Stimulated activated naive B cell treated with anti-CD40 and anti-IgM and Interleukin-4, amounts not matched to agents 10 μg/mL and 1 μg/mL and 100 μg/mL, for 72 hours (primary cell): ENCODE results near the gene C17orf67.
A peak's percentile ranks its signal among the peaks of the same experiment; 100 is the strongest.

Experiments used
- ATAC-seq, 2 donors: fragments of 150-1000 bp; cut with Tn5 transposase; replicated peaks; 2 replicates each; pipeline ENCODE4 v1.10.0; 2021; ENCODE audit warnings: moderate library complexity in 1 of 2
- DNase-seq: peaks from one replicate; pipeline ENCODE4 v3.0.0; 2021
- H3K27ac Mint-ChIP-seq: one replicate; pipeline ENCODE4 v1.8.0; 2022; ENCODE audit warnings: mild to moderate bottlenecking, mixed read lengths
- H3K27me3 Mint-ChIP-seq, 2 donors: one replicate each; pipeline ENCODE4 v1.8.0; 2022; ENCODE audit warnings: mixed read lengths in 2 of 2
- H3K36me3 Mint-ChIP-seq, 2 donors: one replicate each; pipeline ENCODE4 v1.8.0; 2022; ENCODE audit warnings: mixed read lengths in 2 of 2, mild to moderate bottlenecking in 1 of 2
- H3K4me1 Mint-ChIP-seq, 2 donors: one replicate each; pipeline ENCODE4 v1.8.0; 2022; ENCODE audit warnings: mixed read lengths in 2 of 2, mild to moderate bottlenecking in 1 of 2
- H3K4me3 Mint-ChIP-seq, 2 donors: one replicate each; pipeline ENCODE4 v1.8.0; 2022; ENCODE audit warnings: mild to moderate bottlenecking in 2 of 2, mixed read lengths in 2 of 2, moderate library complexity in 1 of 2
- H3K9me3 Mint-ChIP-seq, 2 donors: one replicate each; pipeline ENCODE4 v1.8.0; 2022; ENCODE audit warnings: mixed read lengths in 2 of 2, mild to moderate bottlenecking in 1 of 2

The C17orf67 gene

GRCh38 chr17:56833809-56834379 lies at the start of gene C17orf67, which contains the start of gene DGKE:
Gene C17orf67, minus strand, starts transcription at chr17:56833920. Its CDS starts 18,110 bp downstream, at chr17:56815810.
Gene DGKE, plus strand, starts transcription at chr17:56834151. Its CDS starts 645 bp downstream, at chr17:56834796.
- Mint-ChIP-seq H3K4me1 (peaks cover 29 to 54% of the 10 kb centered on the region in 2 donors), H3K4me3 (peak within 1 kb of the TSS; percentile 95 to 97), H3K27me3 (no peaks in the 10 kb centered on the region), H3K27ac (peak within 1 kb of the TSS; percentile 90), H3K9me3 (no peaks in the 10 kb centered on the region), H3K36me3 (peaks cover 21 to 36% of the 10 kb centered on the region in 2 donors)
- ATAC-seq (peak; percentile 85 to 91), DNase-seq (peak; percentile 95)

- Mint-ChIP-seq H3K9me3 (peaks cover 0 to 2% of the 10 kb centered on the region in 2 donors), H3K4me3 (no peak overlapping the region), H3K4me1 (peaks cover 15 to 18% of the 10 kb centered on the region in 2 donors), H3K27me3 (no peaks in the 10 kb centered on the region), H3K36me3 (peaks cover 15 to 16% of the 10 kb centered on the region in 2 donors), H3K27ac (no peak overlapping the region)
- ATAC-seq (no peak), DNase-seq (no peak)
Observed at GRCh38 chr17:56881685-56882295, 48.1 kb upstream of the C17orf67 start.

GRCh38 chr17:56880571-56880970 lies 46.9 kb upstream of the C17orf67 start:
- H3K27me3 Mint-ChIP-seq: no peaks in the 10 kb centered on the region
- no peak overlapping the region for H3K4me3 Mint-ChIP-seq
- ATAC-seq: no peak
- no peak overlapping the region for H3K27ac Mint-ChIP-seq
- peaks cover 7 to 9% of the 10 kb centered on the region in 2 donors for H3K36me3 Mint-ChIP-seq
- DNase-seq: no peak
- peaks cover 11 to 18% of the 10 kb centered on the region in 2 donors for H3K4me1 Mint-ChIP-seq
- H3K9me3 Mint-ChIP-seq: peaks cover 0 to 2% of the 10 kb centered on the region in 2 donors

- no peak overlapping the region for H3K4me3 Mint-ChIP-seq
- H3K9me3 Mint-ChIP-seq: peaks cover 0 to 2% of the 10 kb centered on the region in 2 donors
- H3K27ac Mint-ChIP-seq: no peak overlapping the region
- peaks cover 11 to 18% of the 10 kb centered on the region in 2 donors for H3K4me1 Mint-ChIP-seq
- ATAC-seq: peak; percentile 49 to 64
- DNase-seq: no peak
- H3K36me3 Mint-ChIP-seq: peaks cover 7 to 8% of the 10 kb centered on the region in 2 donors
- no peaks in the 10 kb centered on the region for H3K27me3 Mint-ChIP-seq
Observed at GRCh38 chr17:56880133-56880532, 46.4 kb upstream of the C17orf67 start.

- H3K36me3 Mint-ChIP-seq: peaks cover 3 to 7% of the 10 kb centered on the region in 2 donors
- ATAC-seq (no peak), DNase-seq (no peak)
- H3K4me3 Mint-ChIP-seq: no peak overlapping the region
- H3K27ac Mint-ChIP-seq: no peak overlapping the region
- peaks cover 11 to 18% of the 10 kb centered on the region in 2 donors for H3K4me1 Mint-ChIP-seq
- peaks cover 0 to 2% of the 10 kb centered on the region in 2 donors for H3K9me3 Mint-ChIP-seq
- H3K27me3 Mint-ChIP-seq: no peaks in the 10 kb centered on the region
Observed at GRCh38 chr17:56879280-56879679, 45.6 kb upstream of the C17orf67 start.

- H3K4me3 Mint-ChIP-seq: no peak overlapping the region
Observed at GRCh38 chr17:56876766-56877179, 43.1 kb upstream of the C17orf67 start.

GRCh38 chr17:56870081-56870651 lies 36.4 kb upstream of the C17orf67 start:
- H3K27ac Mint-ChIP-seq: peak overlapping the region; percentile 51
- H3K27me3 Mint-ChIP-seq: no peaks in the 10 kb centered on the region
- H3K4me1 Mint-ChIP-seq: no peaks in the 10 kb centered on the region
- peak in 1 of 2 donors; percentile 43 for ATAC-seq
- no peak for DNase-seq
- H3K9me3 Mint-ChIP-seq: no peaks in the 10 kb centered on the region
- no peak overlapping the region for H3K4me3 Mint-ChIP-seq
- peaks cover 5 to 6% of the 10 kb centered on the region in 2 donors for H3K36me3 Mint-ChIP-seq

More at GRCh38 chr17:56876766-56877179, 43.1 kb upstream of the C17orf67 start:
- ATAC-seq (no peak), DNase-seq (no peak)
- H3K36me3 Mint-ChIP-seq: no peaks in the 10 kb centered on the region
- no peaks in the 10 kb centered on the region for H3K27me3 Mint-ChIP-seq
- no peak overlapping the region for H3K27ac Mint-ChIP-seq
- H3K9me3 Mint-ChIP-seq: peaks cover 0 to 2% of the 10 kb centered on the region in 2 donors
- peaks cover 11 to 18% of the 10 kb centered on the region in 2 donors for H3K4me1 Mint-ChIP-seq

GRCh38 chr17:56868716-56869115 lies 35.0 kb upstream of the C17orf67 start:
- no peak overlapping the region for H3K27ac Mint-ChIP-seq

GRCh38 chr17:56867948-56868376 lies 34.2 kb upstream of the C17orf67 start:
- no peak for ATAC-seq
- no peak overlapping the region for H3K4me3 Mint-ChIP-seq
- H3K4me1 Mint-ChIP-seq: no peaks in the 10 kb centered on the region

More at GRCh38 chr17:56868716-56869115, 35.0 kb upstream of the C17orf67 start:
- H3K27me3 Mint-ChIP-seq: no peaks in the 10 kb centered on the region
- H3K9me3 Mint-ChIP-seq: no peaks in the 10 kb centered on the region
- no peaks in the 10 kb centered on the region for H3K4me1 Mint-ChIP-seq
- DNase-seq (no peak), ATAC-seq (no peak)
- H3K36me3 Mint-ChIP-seq: peaks cover 5 to 6% of the 10 kb centered on the region in 2 donors
- no peak overlapping the region for H3K4me3 Mint-ChIP-seq

GRCh38 chr17:56866496-56866895 lies 32.8 kb upstream of the C17orf67 start:
- Mint-ChIP-seq H3K27ac (no peak overlapping the region), H3K4me1 (no peaks in the 10 kb centered on the region), H3K4me3 (no peak overlapping the region), H3K27me3 (no peaks in the 10 kb centered on the region), H3K9me3 (no peaks in the 10 kb centered on the region), H3K36me3 (peaks cover 5 to 8% of the 10 kb centered on the region in 2 donors)
- no peak for DNase-seq
- ATAC-seq: no peak

More at GRCh38 chr17:56867948-56868376, 34.2 kb upstream of the C17orf67 start:
- Mint-ChIP-seq H3K9me3 (no peaks in the 10 kb centered on the region), H3K36me3 (peaks cover 5 to 6% of the 10 kb centered on the region in 2 donors), H3K27ac (no peak overlapping the region), H3K27me3 (no peaks in the 10 kb centered on the region)
- DNase-seq: no peak

- Mint-ChIP-seq H3K36me3 (peaks cover 5 to 12% of the 10 kb centered on the region in 2 donors), H3K27me3 (no peaks in the 10 kb centered on the region), H3K27ac (no peak overlapping the region), H3K4me1 (no peaks in the 10 kb centered on the region), H3K4me3 (no peak overlapping the region), H3K9me3 (no peaks in the 10 kb centered on the region)
- DNase-seq (no peak), ATAC-seq (no peak)
Observed at GRCh38 chr17:56866076-56866475, 32.4 kb upstream of the C17orf67 start.

GRCh38 chr17:56863974-56864373 lies 30.3 kb upstream of the C17orf67 start:
- H3K27ac Mint-ChIP-seq: no peak overlapping the region
- H3K27me3 Mint-ChIP-seq: no peaks in the 10 kb centered on the region
- ATAC-seq: no peak
- no peak overlapping the region for H3K4me3 Mint-ChIP-seq
- H3K4me1 Mint-ChIP-seq: no peaks in the 10 kb centered on the region
- no peak for DNase-seq
- peaks cover 5 to 21% of the 10 kb centered on the region in 2 donors for H3K36me3 Mint-ChIP-seq
- no peaks in the 10 kb centered on the region for H3K9me3 Mint-ChIP-seq

- Mint-ChIP-seq H3K4me1 (no peaks in the 10 kb centered on the region), H3K36me3 (peaks cover 2 to 24% of the 10 kb centered on the region in 2 donors), H3K27me3 (no peaks in the 10 kb centered on the region), H3K9me3 (no peaks in the 10 kb centered on the region), H3K4me3 (no peak overlapping the region), H3K27ac (no peak overlapping the region)
- ATAC-seq (no peak), DNase-seq (no peak)
Observed at GRCh38 chr17:56861899-56862298, 28.2 kb upstream of the C17orf67 start.

GRCh38 chr17:56851008-56851407 lies 17.3 kb upstream of the C17orf67 start:
- Mint-ChIP-seq H3K4me3 (no peak overlapping the region), H3K36me3 (peaks cover 21 to 45% of the 10 kb centered on the region in 2 donors), H3K27me3 (no peaks in the 10 kb centered on the region), H3K9me3 (no peaks in the 10 kb centered on the region), H3K4me1 (peaks cover 0 to 2% of the 10 kb centered on the region in 2 donors), H3K27ac (no peak overlapping the region)
- ATAC-seq: no peak
- no peak for DNase-seq
